SK-N-SH treated with all-trans-retinoic acid at 6 μM for 48 hours (cell line): Measurements from ENCODE around the gene ARHGAP22.

Experiments
- ATAC-seq: fragments of 200-7000 bp; cut with Tn5 transposase; 3 replicates; pipeline ENCODE4 v1.9.1; 2020; ENCODE audit warnings: mild to moderate bottlenecking, moderate library complexity
- ARNTL ChIP-seq: fragments of 450-650 bp; formaldehyde crosslinking; IDR thresholded peaks from 2 replicates; pipeline ENCODE4 v1.5.0; 2020; ENCODE audit warnings: low read depth, mild to moderate bottlenecking, moderate library complexity, borderline replicate concordance
- BACH2 ChIP-seq: fragments of 250-450 bp; sonication (Bioruptor Pico); IDR thresholded peaks from 2 replicates; pipeline ENCODE4 v1.9.0; 2021; ENCODE audit warnings: mild to moderate bottlenecking, borderline replicate concordance
- CREB5 ChIP-seq: fragments of 250-450 bp; sonication (Bioruptor Pico); IDR thresholded peaks from 2 replicates; pipeline ENCODE4 v1.5.1; 2020; ENCODE audit warnings: low read depth, mild to moderate bottlenecking, moderate library complexity
- CSDC2 ChIP-seq: fragments of 250-450 bp; sonication (Bioruptor Pico); IDR thresholded peaks from 2 replicates; pipeline ENCODE4 v1.5.0; 2020; ENCODE audit warnings: mild to moderate bottlenecking, moderate library complexity
- CSRNP3 ChIP-seq: fragments of 250-450 bp; sonication (Bioruptor Pico); IDR thresholded peaks from 2 replicates; pipeline ENCODE4 v1.5.1; 2021; ENCODE audit warnings: mild to moderate bottlenecking, moderate library complexity
- ESRRG ChIP-seq: fragments of 250-450 bp; sonication (Bioruptor Pico); IDR thresholded peaks from 2 replicates; pipeline ENCODE4 v1.6.1; 2021; ENCODE audit warnings: mild to moderate bottlenecking
- ISL1 ChIP-seq: fragments of 250-450 bp; sonication (Bioruptor Pico); IDR thresholded peaks from 2 replicates; pipeline ENCODE4 v2.1.2; 2022; ENCODE audit warnings: mild to moderate bottlenecking, moderate library complexity
- OSR1 ChIP-seq: fragments of 250-450 bp; sonication (Bioruptor Pico); IDR thresholded peaks from 2 replicates; pipeline ENCODE4 v1.8.0; 2022; ENCODE audit warnings: moderate library complexity, mild to moderate bottlenecking, inconsistent platforms
- POU6F1 ChIP-seq: fragments of 250-450 bp; sonication (Bioruptor Pico); IDR thresholded peaks from 2 replicates; pipeline ENCODE4 v1.8.0; 2021; ENCODE audit warnings: low read depth, mild to moderate bottlenecking, moderate library complexity, borderline replicate concordance
- PPARA ChIP-seq: fragments of 250-450 bp; sonication (Bioruptor Pico); IDR thresholded peaks from 2 replicates; pipeline ENCODE4 v1.5.0; 2020; ENCODE audit warnings: mild to moderate bottlenecking, borderline replicate concordance
- RARB ChIP-seq: fragments of 250-450 bp; sonication (Bioruptor Pico); IDR thresholded peaks from 2 replicates; pipeline ENCODE4 v1.8.0; 2021; ENCODE audit warnings: mild to moderate bottlenecking, moderate library complexity
- SNAI2 ChIP-seq: fragments of 250-450 bp; sonication (Bioruptor Pico); IDR thresholded peaks from 2 replicates; pipeline ENCODE4 v1.5.0; 2020; ENCODE audit warnings: mild to moderate bottlenecking, moderate library complexity
- TCF4 ChIP-seq: fragments of 250-450 bp; sonication (Bioruptor Pico); IDR thresholded peaks from 2 replicates; pipeline ENCODE4 v1.8.0; 2021; ENCODE audit warnings: mild to moderate bottlenecking, moderate library complexity, borderline replicate concordance
- TSHZ2 ChIP-seq: fragments of 250-450 bp; sonication (Bioruptor Pico); IDR thresholded peaks from 2 replicates; pipeline ENCODE4 v1.5.0; 2020; ENCODE audit warnings: mild to moderate bottlenecking, moderate library complexity
- ZC3H10 ChIP-seq: fragments of 250-450 bp; sonication (Bioruptor Pico); IDR thresholded peaks from 2 replicates; pipeline ENCODE4 v1.5.1; 2021; ENCODE audit warnings: mild to moderate bottlenecking, moderate library complexity
- ZFP3 ChIP-seq: fragments of 250-450 bp; sonication (Bioruptor Pico); IDR thresholded peaks from 2 replicates; pipeline ENCODE4 v1.5.0; 2020; ENCODE audit warnings: mild to moderate bottlenecking, moderate library complexity
- ZFP30 ChIP-seq: fragments of 450-650 bp; formaldehyde crosslinking; IDR thresholded peaks from 2 replicates; pipeline ENCODE4 v1.5.0; 2022; ENCODE audit warnings: mild to moderate bottlenecking, moderate library complexity
- ZNF565 ChIP-seq: fragments of 450-650 bp; formaldehyde crosslinking; conservative IDR thresholded peaks from 2 replicates; pipeline ENCODE4 v1.5.0; 2020; ENCODE audit warnings: low read depth, mild to moderate bottlenecking, moderate library complexity
- ZNF70 ChIP-seq: fragments of 450-650 bp; formaldehyde crosslinking; IDR thresholded peaks from 2 replicates; pipeline ENCODE4 v1.5.0; 2020; ENCODE audit warnings: mild to moderate bottlenecking, moderate library complexity
- ZNF8 ChIP-seq: fragments of 450-650 bp; formaldehyde crosslinking; IDR thresholded peaks from 2 replicates; pipeline ENCODE4 v1.5.0; 2020; ENCODE audit warnings: mild to moderate bottlenecking, moderate library complexity
- TF ChIP-seq, protein P1 (sequence below): fragments of 250-450 bp; sonication (Bioruptor Pico); IDR thresholded peaks from 2 replicates; pipeline ENCODE4 v1.8.0; 2020; ENCODE audit warnings: mild to moderate bottlenecking, moderate library complexity, borderline replicate concordance

Gene ARHGAP22

DNA sequence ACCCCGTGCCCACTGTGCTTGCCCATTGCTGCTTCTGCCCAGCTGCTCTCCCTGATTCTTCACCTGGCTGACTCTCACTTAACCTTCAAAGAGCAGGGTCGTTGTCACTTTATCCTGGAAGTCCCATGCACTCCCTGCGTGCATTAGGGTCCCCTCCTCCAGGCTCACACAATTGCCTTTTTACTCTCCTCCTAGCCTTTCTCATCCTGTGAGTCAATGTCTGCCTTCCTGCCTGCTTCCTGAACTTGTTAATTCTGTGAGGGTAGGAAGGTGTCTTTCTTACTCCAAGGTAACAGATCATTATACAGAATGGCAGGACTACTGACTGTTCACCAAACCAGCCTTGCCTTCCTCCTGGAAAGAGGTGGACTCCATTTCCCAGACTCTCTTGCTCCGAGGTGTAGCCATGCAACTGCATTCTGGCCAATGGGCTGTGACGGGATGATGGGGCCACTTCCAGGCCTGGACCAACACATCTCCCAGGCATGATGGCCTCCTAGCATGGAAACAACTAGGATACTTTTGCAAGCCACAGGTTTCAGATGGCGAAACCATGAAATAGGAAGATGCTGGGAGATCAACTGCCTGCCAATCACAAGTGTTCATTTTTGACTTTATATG is 54.7 kb downstream of the ARHGAP22 start:
- no peak for TF ChIP-seq ZFP3
- no peak for TF ChIP-seq CSRNP3 (CRISPR knock-in tag)
- no peak for TF ChIP-seq POU6F1 (CRISPR knock-in tag)
- no peak for TF ChIP-seq ISL1
- no peak for TF ChIP-seq SNAI2
- TF ChIP-seq ZC3H10 (CRISPR knock-in tag): no peak
- no peak for TF ChIP-seq OSR1 (CRISPR knock-in tag)
- TF ChIP-seq CREB5: no peak
- no peak for TF ChIP-seq ZNF8 (CRISPR knock-in tag)
- no peak for TF ChIP-seq ZNF565
- TF ChIP-seq, protein P1, sequence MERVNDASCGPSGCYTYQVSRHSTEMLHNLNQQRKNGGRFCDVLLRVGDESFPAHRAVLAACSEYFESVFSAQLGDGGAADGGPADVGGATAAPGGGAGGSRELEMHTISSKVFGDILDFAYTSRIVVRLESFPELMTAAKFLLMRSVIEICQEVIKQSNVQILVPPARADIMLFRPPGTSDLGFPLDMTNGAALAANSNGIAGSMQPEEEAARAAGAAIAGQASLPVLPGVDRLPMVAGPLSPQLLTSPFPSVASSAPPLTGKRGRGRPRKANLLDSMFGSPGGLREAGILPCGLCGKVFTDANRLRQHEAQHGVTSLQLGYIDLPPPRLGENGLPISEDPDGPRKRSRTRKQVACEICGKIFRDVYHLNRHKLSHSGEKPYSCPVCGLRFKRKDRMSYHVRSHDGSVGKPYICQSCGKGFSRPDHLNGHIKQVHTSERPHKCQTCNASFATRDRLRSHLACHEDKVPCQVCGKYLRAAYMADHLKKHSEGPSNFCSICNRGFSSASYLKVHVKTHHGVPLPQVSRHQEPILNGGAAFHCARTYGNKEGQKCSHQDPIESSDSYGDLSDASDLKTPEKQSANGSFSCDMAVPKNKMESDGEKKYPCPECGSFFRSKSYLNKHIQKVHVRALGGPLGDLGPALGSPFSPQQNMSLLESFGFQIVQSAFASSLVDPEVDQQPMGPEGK (CRISPR knock-in tag): no peak
- TF ChIP-seq ESRRG (CRISPR knock-in tag): no peak
- no peak for TF ChIP-seq TSHZ2 (CRISPR knock-in tag)
- TF ChIP-seq ZNF70 (CRISPR knock-in tag): no peak
- TF ChIP-seq ZFP30 (CRISPR knock-in tag): no peak
- no peak for TF ChIP-seq RARB
- no peak for TF ChIP-seq ARNTL (CRISPR knock-in tag)
- TF ChIP-seq CSDC2: no peak
- no peak for ATAC-seq

DNA sequence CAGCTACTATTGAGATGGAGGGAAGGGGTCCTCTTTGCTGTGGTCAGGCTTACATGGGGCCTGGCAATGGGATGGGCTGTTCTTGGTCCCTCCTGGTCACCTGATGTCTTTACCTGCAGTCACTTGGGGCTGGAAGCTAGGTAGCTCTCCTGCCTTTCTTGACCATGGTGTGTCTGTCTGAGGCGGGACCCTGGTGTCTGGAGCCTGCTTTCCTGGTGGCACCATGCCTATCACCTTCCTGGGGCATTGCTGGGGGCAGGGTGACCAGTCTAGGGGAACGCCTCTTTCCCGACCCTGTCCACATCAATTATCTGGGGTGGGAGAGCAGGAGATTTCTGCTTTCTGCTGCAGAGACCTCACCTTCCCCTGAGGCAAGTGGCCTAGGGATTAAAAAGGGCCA is 55.6 kb downstream of the ARHGAP22 start:
- TF ChIP-seq TCF4 (CRISPR knock-in tag): no peak
- no peak for TF ChIP-seq BACH2
- TF ChIP-seq ZFP3: no peak
- TF ChIP-seq CSDC2: no peak
- no peak for TF ChIP-seq PPARA (CRISPR knock-in tag)
- TF ChIP-seq POU6F1 (CRISPR knock-in tag): no peak
- no peak for TF ChIP-seq ZFP30 (CRISPR knock-in tag)
- no peak for ATAC-seq
